SK-N-SH treated with all-trans-retinoic acid at 6 μM for 48 hours (cell line): ENCODE data around the gene DMAC1.

Experiments used
- ARNTL ChIP-seq: fragments of 450-650 bp; formaldehyde crosslinking; IDR thresholded peaks from 2 replicates; pipeline ENCODE4 v1.5.0; 2020; ENCODE audit warnings: low read depth, mild to moderate bottlenecking, moderate library complexity, borderline replicate concordance
- CSDC2 ChIP-seq: fragments of 250-450 bp; sonication (Bioruptor Pico); IDR thresholded peaks from 2 replicates; pipeline ENCODE4 v1.5.0; 2020; ENCODE audit warnings: mild to moderate bottlenecking, moderate library complexity
- PPARA ChIP-seq: fragments of 250-450 bp; sonication (Bioruptor Pico); IDR thresholded peaks from 2 replicates; pipeline ENCODE4 v1.5.0; 2020; ENCODE audit warnings: mild to moderate bottlenecking, borderline replicate concordance
- RARB ChIP-seq: fragments of 250-450 bp; sonication (Bioruptor Pico); IDR thresholded peaks from 2 replicates; pipeline ENCODE4 v1.8.0; 2021; ENCODE audit warnings: mild to moderate bottlenecking, moderate library complexity
- TOX ChIP-seq: fragments of 250-450 bp; sonication (Bioruptor Pico); IDR thresholded peaks from 2 replicates; pipeline ENCODE4 v1.8.0; 2021; ENCODE audit warnings: mild to moderate bottlenecking, moderate library complexity, borderline replicate concordance
- ZC3H10 ChIP-seq: fragments of 250-450 bp; sonication (Bioruptor Pico); IDR thresholded peaks from 2 replicates; pipeline ENCODE4 v1.5.1; 2021; ENCODE audit warnings: mild to moderate bottlenecking, moderate library complexity
- TF ChIP-seq, protein P1 (sequence below): fragments of 250-450 bp; sonication (Bioruptor Pico); IDR thresholded peaks from 2 replicates; pipeline ENCODE4 v1.5.0; 2020; ENCODE audit warnings: mild to moderate bottlenecking, moderate library complexity
- TF ChIP-seq, protein P2 (sequence below): fragments of 250-450 bp; sonication (Bioruptor Pico); IDR thresholded peaks from 2 replicates; pipeline ENCODE4 v1.5.1; 2021; ENCODE audit warnings: mild to moderate bottlenecking, moderate library complexity

DNA sequence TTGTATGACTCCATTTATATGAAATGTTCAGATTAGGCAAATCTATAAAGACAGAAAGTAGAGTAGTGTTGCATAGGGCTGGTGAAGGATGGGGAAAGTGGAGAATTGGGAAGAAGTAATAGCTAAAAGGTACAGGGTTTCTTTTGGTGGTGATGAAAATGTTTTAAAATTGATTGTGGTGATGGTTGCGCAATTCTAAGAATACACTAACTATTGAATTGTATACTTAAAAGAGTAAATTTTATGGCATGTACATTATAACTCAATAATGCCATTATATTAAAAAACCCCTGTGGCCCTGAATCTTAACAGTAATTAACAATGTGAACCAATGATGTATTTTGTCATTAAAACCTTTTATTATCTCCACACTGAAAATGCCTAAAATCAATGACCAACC, 20.4 kb upstream of the DMAC1 start:
- TF ChIP-seq RARB (CRISPR knock-in tag) (no peak), ZC3H10 (CRISPR knock-in tag) (no peak), CSDC2 (CRISPR knock-in tag) (no peak), ARNTL (CRISPR knock-in tag) (no peak), PPARA (CRISPR knock-in tag) (no peak), TOX (CRISPR knock-in tag) (no peak)
- TF ChIP-seq, protein P1, sequence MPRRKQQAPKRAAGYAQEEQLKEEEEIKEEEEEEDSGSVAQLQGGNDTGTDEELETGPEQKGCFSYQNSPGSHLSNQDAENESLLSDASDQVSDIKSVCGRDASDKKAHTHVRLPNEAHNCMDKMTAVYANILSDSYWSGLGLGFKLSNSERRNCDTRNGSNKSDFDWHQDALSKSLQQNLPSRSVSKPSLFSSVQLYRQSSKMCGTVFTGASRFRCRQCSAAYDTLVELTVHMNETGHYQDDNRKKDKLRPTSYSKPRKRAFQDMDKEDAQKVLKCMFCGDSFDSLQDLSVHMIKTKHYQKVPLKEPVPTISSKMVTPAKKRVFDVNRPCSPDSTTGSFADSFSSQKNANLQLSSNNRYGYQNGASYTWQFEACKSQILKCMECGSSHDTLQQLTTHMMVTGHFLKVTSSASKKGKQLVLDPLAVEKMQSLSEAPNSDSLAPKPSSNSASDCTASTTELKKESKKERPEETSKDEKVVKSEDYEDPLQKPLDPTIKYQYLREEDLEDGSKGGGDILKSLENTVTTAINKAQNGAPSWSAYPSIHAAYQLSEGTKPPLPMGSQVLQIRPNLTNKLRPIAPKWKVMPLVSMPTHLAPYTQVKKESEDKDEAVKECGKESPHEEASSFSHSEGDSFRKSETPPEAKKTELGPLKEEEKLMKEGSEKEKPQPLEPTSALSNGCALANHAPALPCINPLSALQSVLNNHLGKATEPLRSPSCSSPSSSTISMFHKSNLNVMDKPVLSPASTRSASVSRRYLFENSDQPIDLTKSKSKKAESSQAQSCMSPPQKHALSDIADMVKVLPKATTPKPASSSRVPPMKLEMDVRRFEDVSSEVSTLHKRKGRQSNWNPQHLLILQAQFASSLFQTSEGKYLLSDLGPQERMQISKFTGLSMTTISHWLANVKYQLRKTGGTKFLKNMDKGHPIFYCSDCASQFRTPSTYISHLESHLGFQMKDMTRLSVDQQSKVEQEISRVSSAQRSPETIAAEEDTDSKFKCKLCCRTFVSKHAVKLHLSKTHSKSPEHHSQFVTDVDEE (CRISPR knock-in tag) = no peak
- TF ChIP-seq, protein P2, sequence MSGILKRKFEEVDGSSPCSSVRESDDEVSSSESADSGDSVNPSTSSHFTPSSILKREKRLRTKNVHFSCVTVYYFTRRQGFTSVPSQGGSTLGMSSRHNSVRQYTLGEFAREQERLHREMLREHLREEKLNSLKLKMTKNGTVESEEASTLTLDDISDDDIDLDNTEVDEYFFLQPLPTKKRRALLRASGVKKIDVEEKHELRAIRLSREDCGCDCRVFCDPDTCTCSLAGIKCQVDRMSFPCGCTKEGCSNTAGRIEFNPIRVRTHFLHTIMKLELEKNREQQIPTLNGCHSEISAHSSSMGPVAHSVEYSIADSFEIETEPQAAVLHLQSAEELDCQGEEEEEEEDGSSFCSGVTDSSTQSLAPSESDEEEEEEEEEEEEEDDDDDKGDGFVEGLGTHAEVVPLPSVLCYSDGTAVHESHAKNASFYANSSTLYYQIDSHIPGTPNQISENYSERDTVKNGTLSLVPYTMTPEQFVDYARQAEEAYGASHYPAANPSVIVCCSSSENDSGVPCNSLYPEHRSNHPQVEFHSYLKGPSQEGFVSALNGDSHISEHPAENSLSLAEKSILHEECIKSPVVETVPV = no peak
